Measurements from ENCODE around the gene SP140. TPM values are rescaled to one million over a fixed set of nuclear protein-coding genes. Genes with fewer than 3 reads are reported as not detected.

SP140 gene
- total and polyA plus RNA-seq, 2 experiments from 2014 or later: 0.24 to 0.70 TPM

DNA sequence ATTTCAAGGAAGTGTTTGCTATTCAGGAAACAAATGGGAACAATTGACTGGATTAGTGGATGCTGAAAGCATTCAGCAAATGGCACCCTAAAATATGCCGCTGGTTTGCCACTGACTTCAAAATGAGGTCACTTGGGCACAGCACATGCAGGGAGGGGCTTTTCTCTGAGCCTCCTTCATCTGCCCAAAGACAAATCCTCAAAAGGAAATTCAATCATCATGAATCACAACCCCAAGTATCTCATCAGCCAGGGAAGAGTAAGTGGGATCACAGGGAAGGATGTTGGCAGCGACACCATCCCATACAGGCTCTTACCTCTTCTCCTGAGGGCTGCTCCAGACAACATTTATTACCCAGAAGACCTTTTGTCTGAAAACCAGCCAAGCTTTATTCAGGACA is 87.1 kb downstream of the SP140 start (continued):
- no peak for TF ChIP-seq ZNF462 (CRISPR knock-in tag; IDR thresholded peaks at IDR 0.05)
- TF ChIP-seq CREB1 (CRISPR knock-in tag; IDR thresholded peaks at IDR 0.05; ENCODE audit: low read depth): no peak
- TF ChIP-seq ZNF331 (CRISPR knock-in tag; IDR thresholded peaks at IDR 0.05; ENCODE audit: low read depth): no peak

DNA sequence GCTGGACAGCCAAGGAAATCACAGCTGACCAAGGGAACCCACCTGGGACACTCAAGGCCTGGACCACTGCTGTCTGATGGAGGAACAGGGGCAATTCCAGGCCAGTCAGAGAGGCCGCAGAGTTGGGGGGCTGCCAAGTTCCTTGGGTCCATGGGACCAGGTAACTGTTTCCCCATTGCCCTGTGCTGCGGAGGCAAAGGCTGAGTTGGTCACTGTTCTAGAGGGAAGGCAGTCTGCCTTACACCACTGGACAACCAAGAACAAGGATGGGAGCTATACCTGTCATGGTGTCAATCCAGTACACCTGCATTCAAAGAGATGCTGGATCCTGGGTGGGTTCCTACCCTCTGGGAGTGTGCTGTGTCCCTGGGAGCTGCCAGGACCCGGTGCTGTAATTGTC is 91.8 kb downstream of the SP140 start:
- H3K27ac Mint-ChIP-seq: no peak overlapping the region
- H3K9me2 ChIP-seq (ENCODE audit: insufficient read depth): peaks cover 14% of the 10 kb centered on the region; the same call in 1 of the 2 replicates
- no peaks in the 10 kb centered on the region for H3K4me1 ChIP-seq (ENCODE audit: insufficient read depth)
- H3K27ac ChIP-seq (ENCODE audit: low read depth): no peak overlapping the region
- H3K36me3 Mint-ChIP-seq (ENCODE audit: low read depth): peaks cover 9% of the 10 kb centered on the region
- peaks cover 19% of the 10 kb centered on the region for H3K9me3 Mint-ChIP-seq
- no peak for DNase-seq (ENCODE audit: low spot score)
- H3K36me3 ChIP-seq (ENCODE audit: insufficient read depth): no peaks in the 10 kb centered on the region
- H3K27me3 Mint-ChIP-seq (ENCODE audit: insufficient read depth, low read depth, poor library complexity): peaks cover 3% of the 10 kb centered on the region
- no peak overlapping the region for H3K4me2 ChIP-seq
- H3K4me3 Mint-ChIP-seq: no peak overlapping the region
- no peaks in the 10 kb centered on the region for H4K20me1 ChIP-seq (replicated peaks; ENCODE audit: insufficient read depth)
- ATAC-seq: no peak
- no peaks in the 10 kb centered on the region for H3K27me3 ChIP-seq (ENCODE audit: insufficient read depth)
- no peaks in the 10 kb centered on the region for H3K4me1 Mint-ChIP-seq
- no peaks in the 10 kb centered on the region for H3K79me2 ChIP-seq (replicated peaks; ENCODE audit: insufficient read depth)
- H2AFZ ChIP-seq: no peak overlapping the region
- H3K4me3 ChIP-seq: no peak overlapping the region
- H3F3A ChIP-seq (replicated peaks; ENCODE audit: low read depth): no peaks in the 10 kb centered on the region
- TF ChIP-seq ZNF462 (CRISPR knock-in tag; IDR thresholded peaks at IDR 0.05) (no peak), POLR2AphosphoS5 (IDR thresholded peaks at IDR 0.05; ENCODE audit: low read depth) (no peak), EZH2phosphoT487 (IDR thresholded peaks at IDR 0.05; ENCODE audit: unreplicated experiment) (no peak), JUNB (IDR thresholded peaks at IDR 0.05; ENCODE audit: unreplicated experiment) (no peak), ZNF331 (CRISPR knock-in tag; IDR thresholded peaks at IDR 0.05; ENCODE audit: low read depth) (no peak), NANOG (IDR thresholded peaks at IDR 0.05; ENCODE audit: borderline replicate concordance) (no peak), EZH2 (IDR thresholded peaks at IDR 0.05; ENCODE audit: low read depth, unreplicated experiment) (no peak)
- TF ChIP-seq, protein P1, sequence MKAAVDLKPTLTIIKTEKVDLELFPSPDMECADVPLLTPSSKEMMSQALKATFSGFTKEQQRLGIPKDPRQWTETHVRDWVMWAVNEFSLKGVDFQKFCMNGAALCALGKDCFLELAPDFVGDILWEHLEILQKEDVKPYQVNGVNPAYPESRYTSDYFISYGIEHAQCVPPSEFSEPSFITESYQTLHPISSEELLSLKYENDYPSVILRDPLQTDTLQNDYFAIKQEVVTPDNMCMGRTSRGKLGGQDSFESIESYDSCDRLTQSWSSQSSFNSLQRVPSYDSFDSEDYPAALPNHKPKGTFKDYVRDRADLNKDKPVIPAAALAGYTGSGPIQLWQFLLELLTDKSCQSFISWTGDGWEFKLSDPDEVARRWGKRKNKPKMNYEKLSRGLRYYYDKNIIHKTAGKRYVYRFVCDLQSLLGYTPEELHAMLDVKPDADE (IDR thresholded peaks at IDR 0.05): no peak

Data from GM23338 (cell line).